ENCODE results near the gene GP1BA. TPM values are rescaled to one million over a fixed set of nuclear protein-coding genes. Genes with fewer than 3 reads are reported as not detected.
"Not testable (repeated sequence)": the region's sequence is repeated elsewhere in the genome, so short reads cannot be mapped to it uniquely, and the experiment has no call there.

Gene GP1BA
- total RNA-seq, 1 donor from 2014 or later, result not detected

GRCh38 chr17:4903051-4903818 lies 28.8 kb upstream of the GP1BA start, which contains the start of gene CHRNE:
Gene CHRNE (minus strand): TSS chr17:4903098. CDS start chr17:4903063, 35 bp downstream.
- no peak for DNase-seq (ENCODE audit: low read depth)
- Histone ChIP-seq H3K27me3 (ENCODE audit: control insufficient read depth, insufficient read depth, low read length) (peaks cover 26% of the 10 kb centered on the region), H3K36me3 (ENCODE audit: control insufficient read depth, insufficient read depth, low read length) (no peaks in the 10 kb centered on the region), H3K4me3 (ENCODE audit: low read depth, low read length) (no peak within 1 kb of the TSS)
- TF ChIP-seq CTCF (IDR thresholded peaks at IDR 0.05; ENCODE audit: insufficient read depth, low read length, poor library complexity, severe bottlenecking), result peak; percentile 81

- H3K4me3 ChIP-seq (ENCODE audit: low read depth, low read length); H3K27me3 ChIP-seq (ENCODE audit: control insufficient read depth, insufficient read depth, low read length); DNase-seq (ENCODE audit: low read depth); H3K36me3 ChIP-seq (ENCODE audit: control insufficient read depth, insufficient read depth, low read length): not testable (repeated sequence)
These were observed 25.4 kb upstream of the GP1BA start for GRCh38 chr17:4906642-4907041.

DNA sequence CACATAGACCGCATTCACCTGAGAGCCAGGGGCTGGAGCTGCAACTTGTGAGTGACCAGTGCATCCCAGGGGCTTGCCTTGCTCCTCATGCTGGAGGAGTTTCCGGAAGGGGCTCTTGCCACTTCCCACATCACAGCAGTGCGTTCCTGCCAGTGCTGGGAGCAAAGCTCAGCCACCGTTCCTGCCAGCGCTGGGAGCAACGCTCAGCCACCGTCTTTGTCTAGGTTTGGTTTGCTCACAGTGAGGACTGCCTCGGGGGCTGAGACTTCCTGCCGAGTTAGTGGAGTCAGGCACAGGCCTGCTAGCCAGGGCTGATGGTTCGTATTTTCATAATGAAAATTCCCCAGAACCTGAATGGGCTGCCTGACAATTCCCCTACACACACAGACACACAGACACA lies 23.8 kb upstream of the GP1BA start:
- Histone ChIP-seq H3K4me3 (ENCODE audit: low read depth, low read length) (no peak overlapping the region), H3K36me3 (ENCODE audit: control insufficient read depth, insufficient read depth, low read length) (no peaks in the 10 kb centered on the region), H3K27me3 (ENCODE audit: control insufficient read depth, insufficient read depth, low read length) (no peaks in the 10 kb centered on the region)
- no peak for DNase-seq (ENCODE audit: low read depth)
- TF ChIP-seq CTCF (IDR thresholded peaks at IDR 0.05; ENCODE audit: insufficient read depth, low read length, poor library complexity, severe bottlenecking), result no peak

- Histone ChIP-seq H3K27me3 (ENCODE audit: control insufficient read depth, insufficient read depth, low read length) (no peaks in the 10 kb centered on the region), H3K4me3 (ENCODE audit: low read depth, low read length) (no peak overlapping the region), H3K36me3 (ENCODE audit: control insufficient read depth, insufficient read depth, low read length) (no peaks in the 10 kb centered on the region)
- DNase-seq (ENCODE audit: low read depth), result peak; percentile 75
- TF ChIP-seq CTCF (IDR thresholded peaks at IDR 0.05; ENCODE audit: insufficient read depth, low read length, poor library complexity, severe bottlenecking), result peak; percentile 81
These were observed 23.2 kb upstream of the GP1BA start for GRCh38 chr17:4908711-4909496.

GRCh38 chr17:4913994-4914393 lies 18.1 kb upstream of the GP1BA start:
- Histone ChIP-seq H3K27me3 (ENCODE audit: control insufficient read depth, insufficient read depth, low read length) (no peaks in the 10 kb centered on the region), H3K4me3 (ENCODE audit: low read depth, low read length) (no peak overlapping the region), H3K36me3 (ENCODE audit: control insufficient read depth, insufficient read depth, low read length) (no peaks in the 10 kb centered on the region)
- DNase-seq (ENCODE audit: low read depth), result no peak
- TF ChIP-seq CTCF (IDR thresholded peaks at IDR 0.05; ENCODE audit: insufficient read depth, low read length, poor library complexity, severe bottlenecking), result no peak

- not testable (repeated sequence) for H3K36me3 ChIP-seq (ENCODE audit: control insufficient read depth, insufficient read depth, low read length); DNase-seq (ENCODE audit: low read depth); H3K4me3 ChIP-seq (ENCODE audit: low read depth, low read length); H3K27me3 ChIP-seq (ENCODE audit: control insufficient read depth, insufficient read depth, low read length)
These were observed 17.5 kb upstream of the GP1BA start for GRCh38 chr17:4914551-4914950.

All from kidney epithelial cell (primary cell).